GM18870 (cell line): ENCODE data around the gene CUL7.
"Not testable (repeated sequence)": the region's sequence is repeated elsewhere in the genome, so short reads cannot be mapped to it uniquely, and the experiment has no call there.

Source experiments
- ATAC-seq: cut with Tn5 transposase; IDR thresholded peaks from one replicate; pipeline ENCODE4 v1.9.1; 2021; ENCODE audit warnings: moderate library complexity; ENCODE audit not compliant: unreplicated experiment

CUL7 gene

DNA sequence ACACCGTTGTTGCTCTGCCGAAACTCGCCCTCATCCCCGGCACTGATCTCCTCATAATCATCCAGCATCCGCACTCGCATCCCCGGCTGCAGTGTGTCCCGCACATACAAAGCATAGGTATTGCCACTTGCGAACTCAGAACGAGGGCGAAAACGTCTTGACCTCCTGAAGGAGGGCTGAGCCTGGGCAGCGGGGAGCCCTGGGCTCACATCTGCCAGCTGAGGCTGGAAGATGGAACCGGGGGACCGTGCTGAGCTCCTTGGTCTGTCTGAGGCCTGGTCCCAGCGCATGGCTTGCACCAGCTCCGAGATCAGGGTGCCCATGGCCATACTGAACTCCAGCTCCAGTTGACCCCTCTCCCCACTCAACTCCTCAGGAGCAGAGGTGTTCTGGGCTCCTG lies 2.7 kb downstream of the CUL7 start:
- no peak for ATAC-seq

DNA sequence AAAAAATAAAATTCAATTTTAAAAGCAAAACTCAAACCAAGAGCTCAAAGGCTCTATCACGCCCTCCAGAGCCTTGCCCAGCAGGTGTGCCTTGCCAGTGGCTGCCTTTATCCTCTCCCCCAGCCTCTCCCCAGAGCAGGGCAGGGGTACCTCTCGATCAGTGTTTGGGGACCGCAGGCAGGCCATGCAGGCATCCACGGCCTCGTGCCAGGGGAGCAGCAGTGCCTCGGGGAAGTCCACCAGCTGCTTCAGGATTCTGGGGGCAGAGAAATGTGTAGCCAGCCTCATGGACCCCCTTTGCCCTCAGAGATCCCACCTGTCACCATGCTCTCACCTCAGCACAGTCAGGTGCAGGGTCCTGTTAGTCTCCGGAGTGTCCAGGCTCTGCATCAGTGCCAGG lies 5.7 kb downstream of the CUL7 start:
- no peak for ATAC-seq

DNA sequence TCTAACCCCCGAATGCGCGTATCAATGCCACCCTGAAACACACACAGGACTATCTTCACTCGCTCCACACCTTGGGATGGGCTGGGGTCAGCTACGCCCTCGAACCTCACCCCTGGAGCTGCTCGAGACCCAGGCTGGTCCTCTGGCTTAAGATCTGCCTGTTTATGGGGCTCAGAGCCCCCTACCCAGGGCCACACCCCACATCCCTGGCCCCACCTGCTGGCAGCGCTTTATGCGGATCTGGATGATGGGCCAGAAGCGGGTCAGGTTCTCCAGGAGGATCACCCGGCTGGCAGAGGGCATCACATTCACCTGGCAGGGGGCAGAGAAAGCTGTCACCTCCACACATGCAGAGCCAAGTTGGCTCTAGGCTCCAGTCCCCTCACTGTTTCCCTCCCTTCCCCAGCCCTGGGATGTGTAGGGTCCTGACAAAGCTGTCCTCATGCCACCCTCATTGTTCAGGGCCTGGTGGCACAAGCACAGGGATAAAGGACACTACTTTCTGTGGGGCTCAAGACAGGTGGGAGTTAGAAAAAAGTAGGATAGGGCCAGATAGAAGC lies 8.2 kb downstream of the CUL7 start:
- ATAC-seq: no peak

DNA sequence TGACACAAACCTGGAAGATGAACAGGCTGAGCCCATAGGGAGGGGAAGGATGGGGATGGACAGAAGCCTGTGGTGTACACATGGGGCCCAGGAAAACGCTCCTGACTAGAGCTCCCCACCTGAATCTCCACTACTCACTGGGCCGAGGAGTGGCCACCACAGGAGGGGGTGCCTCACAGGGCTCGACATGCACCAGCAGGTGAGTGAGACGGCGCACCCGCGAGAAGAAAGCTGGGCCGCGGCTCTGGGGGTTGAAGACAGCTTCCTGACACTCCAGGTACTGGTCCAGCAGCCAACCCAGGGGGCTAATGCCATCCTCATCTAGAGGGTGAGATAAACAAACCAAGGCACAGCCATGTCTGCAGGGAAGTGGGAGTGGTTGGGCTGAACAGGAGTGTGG lies 10.3 kb downstream of the CUL7 start:
- ATAC-seq: no peak

DNA sequence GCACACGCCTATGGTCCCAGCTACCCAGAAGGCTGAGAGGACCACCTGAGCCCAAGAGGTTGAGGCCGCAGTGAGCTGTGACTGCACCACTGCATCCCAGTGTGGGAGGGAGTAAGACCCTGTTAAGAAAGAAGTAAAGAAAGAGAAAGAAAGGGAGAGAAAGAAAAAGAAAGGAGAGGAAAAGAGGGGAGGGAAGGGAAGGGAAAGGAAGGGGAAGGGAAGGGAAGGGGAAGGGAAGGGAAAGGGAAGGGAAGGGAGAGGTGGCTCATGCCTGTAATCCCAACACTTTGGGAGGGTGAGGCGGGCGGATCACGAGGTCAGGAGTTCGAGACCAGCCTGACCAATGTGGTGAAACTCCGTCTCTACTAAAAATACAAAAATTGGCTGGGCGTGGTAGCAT lies 12.2 kb downstream of the CUL7 start:
- ATAC-seq: not testable (repeated sequence)

DNA sequence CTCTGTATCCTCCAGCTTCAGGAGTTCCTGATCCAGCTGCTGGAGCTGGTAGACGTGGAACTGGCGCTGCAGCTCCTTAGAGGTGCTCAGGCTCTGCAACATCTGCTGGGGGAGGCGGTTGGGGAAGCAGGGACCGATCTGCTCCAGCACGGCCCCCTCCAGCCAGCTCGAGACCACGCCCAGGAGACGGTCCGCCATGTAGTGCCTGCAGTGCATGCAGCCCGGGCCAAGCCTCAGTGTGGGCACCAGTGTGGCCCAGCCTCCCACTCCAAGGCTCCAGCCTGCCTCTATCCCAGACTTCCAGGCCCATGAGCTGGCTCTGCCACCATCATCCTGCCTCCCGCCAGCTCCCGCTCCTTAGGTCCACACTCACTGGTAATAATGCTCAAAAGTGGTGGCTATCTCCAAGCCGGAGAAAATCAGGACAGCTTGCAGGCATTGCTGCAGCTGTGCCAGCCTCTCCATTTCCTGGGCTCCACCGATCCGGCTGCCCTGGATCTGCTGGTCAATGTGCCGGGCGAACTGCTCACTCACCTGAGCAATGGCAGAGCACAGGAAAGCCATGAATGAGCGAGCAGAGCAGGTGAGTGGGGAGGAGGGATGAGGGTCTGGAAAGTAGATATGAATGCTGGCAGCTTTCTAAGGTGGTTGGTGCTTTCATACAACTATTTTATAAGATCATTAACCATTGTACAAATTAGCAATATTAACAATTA lies 13.0 kb downstream of the CUL7 start:
- no peak for ATAC-seq

DNA sequence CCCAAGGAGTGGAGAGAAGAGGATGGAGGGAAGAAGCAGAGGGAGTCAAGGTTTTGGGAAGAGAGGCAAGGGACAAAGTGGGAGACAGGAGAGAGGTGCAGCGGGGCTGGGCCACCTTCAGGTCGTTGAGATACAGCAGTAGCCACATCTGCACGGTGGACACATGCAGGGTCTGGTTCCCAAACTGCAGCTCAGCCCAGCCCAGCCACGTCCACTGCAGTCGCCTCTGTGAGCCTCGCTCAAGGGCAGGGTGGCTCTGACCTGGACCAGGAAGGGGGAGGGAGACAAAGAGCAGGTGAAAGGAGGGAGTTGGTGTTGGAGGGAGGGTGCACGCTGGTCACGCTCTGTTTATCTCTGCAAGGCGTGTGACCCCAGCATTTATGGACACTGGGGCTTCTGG lies 14.9 kb downstream of the CUL7 start:
- ATAC-seq: no peak

DNA sequence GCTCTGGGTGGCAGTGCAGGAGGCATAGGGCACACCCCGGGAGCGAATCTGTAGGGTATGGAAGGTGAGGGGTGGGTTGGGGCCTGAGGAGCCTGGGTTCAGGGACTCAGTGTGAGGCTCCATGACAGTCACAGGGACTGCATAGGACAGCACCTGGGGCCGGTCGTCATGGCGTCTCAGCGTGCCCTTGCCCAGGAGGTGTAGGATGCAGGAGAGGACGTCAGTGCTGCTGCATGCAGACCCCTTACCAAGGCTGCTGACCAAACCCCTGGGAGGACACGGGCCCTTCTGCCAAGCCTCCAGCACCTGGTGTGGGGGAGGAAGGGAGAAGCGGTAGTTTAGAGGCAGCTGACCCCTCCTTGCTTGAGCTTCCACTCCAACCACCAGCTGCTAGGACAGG lies 15.9 kb downstream of the CUL7 start:
- no peak for ATAC-seq

DNA sequence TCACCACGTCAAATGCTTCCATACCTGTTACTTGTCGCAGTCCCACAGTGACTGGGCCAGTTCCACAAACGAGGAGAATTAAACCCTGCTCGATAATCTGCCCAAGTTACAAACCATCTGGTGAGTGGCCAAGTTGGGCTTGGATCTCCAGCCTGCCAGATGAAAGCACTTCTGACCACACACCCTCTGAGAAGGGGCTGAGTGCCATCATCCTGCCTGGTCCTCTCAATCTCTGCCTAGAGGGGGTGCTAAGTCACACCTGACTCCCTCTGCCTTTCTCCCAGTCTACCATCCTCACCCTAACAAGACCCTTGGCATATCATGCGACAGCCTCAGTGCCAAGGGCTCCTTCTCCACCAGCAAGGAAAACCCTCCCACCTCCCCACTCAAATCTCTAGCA lies 16.5 kb downstream of the CUL7 start:
- ATAC-seq: no peak

DNA sequence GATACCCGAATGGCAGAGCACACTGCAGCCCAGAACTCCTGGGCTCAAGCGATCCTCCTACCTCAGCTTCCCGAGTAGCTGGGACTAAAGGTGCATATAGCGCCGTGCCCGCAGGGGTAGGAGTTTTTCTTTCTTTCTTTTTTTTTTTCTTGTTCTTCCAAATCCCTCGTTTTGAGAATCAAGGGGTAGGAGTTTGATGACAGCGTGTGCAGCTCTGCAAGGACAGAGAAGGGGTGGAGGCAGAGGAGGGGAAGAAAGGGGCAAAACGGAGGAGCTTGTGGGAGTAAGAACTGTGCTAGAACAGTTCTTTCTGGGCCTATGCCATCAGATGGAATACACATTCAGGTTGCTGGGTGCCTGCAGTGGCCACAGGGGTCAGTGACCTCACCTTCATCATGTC lies 16.9 kb downstream of the CUL7 start:
- no peak for ATAC-seq

DNA sequence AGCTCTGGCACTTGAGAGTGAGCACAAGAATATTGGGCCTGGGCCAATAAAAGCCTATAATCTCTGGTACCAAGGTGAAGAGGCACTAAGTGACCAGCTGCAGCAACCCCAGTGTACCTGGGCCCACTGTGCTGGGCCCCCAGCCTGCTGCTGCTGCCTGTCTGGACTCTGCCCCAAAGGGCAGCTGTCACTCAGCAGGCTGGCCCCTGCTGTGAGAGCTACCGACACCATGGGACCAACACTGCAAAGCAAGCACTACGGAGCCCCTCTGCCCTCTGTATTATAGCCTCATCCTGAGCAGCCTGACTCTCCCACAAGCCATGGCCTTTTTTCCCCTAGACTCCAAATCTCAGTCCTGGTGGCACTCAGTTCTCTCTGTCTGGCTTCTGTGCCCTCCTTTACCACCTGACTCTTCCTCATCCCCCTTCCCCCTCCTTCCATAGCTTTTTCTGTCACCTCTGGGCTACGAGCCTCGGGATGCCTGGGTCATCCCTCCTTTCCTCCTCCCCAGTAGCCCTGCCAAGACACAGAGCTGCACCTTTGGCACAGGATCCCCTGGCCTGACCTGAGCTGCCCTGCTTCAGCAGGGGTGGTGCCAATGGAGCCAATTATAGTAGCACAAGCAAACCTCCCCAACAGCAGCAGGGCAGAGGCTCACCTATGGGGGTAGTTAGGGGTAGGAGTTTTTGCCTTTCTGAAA lies 18.0 kb downstream of the CUL7 start:
- no peak for ATAC-seq

DNA sequence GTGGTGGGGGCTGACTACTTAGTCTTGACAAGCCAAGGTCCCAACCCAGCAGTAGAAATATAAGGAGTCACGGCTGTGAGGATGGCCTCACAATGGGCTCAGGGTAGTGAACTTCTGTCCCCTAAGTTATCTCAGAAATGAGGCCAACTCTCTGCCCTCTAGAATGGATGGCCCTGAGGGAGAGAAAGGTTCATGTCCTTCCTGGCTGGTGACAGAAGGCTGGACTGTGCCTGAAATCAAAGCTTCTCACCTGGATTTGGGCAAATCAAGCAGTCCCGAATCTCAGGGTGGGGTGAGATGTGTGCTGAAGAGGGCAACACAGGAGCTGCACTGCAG lies 19.5 kb downstream of the CUL7 start:
- no peak for ATAC-seq

DNA sequence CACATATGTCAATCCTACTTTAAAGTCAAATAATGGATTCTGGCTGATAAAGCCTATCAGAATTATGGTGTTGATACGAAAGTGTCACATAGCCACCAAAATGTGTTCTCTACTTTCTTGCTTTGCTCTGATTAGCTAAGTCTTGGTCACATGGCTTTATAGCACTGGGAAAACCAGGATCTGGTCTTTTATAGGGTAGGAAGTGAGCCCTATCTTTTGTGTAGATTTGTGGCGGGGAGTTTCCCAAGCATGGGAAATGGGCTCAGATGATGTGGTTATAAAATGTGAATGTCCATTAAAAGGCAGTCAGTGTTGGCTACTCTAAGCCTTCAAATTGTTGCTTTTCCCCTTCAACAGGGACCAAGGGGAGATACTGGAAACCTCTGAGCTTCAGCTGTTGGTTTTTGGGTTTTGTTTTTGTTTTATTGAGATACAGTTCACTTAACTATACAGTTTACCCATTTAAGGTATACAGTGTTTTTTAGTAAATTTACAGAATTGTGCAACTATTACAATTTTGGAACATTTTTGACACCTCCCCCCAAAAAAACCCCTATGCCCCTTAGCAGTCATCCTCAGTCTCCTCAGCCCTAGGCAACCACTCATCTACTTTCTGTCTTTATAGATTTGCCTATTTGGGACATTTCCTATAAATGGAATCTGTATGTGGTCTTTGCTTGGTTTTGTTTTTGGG lies 20.0 kb downstream of the CUL7 start:
- no peak for ATAC-seq

DNA sequence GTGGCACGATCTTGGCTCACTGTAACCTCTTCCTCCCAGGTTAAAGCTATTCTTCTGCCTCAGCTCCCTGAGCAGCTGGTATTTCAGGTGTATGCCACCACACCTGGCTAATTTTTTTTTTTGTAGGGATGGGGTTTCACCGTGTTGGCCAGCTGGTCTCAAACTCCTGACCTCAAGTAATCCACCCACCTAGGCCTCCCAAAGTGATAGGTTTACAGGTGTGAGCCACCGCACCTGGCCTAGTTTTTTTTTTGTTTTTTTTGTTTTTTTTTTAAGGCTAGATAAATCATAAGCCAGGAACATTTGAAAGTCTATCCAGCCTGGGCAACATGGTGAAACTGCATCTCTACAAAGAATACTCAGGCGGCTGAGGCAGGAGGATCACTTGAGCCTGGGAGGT lies 21.3 kb downstream of the CUL7 start:
- no peak for ATAC-seq

DNA sequence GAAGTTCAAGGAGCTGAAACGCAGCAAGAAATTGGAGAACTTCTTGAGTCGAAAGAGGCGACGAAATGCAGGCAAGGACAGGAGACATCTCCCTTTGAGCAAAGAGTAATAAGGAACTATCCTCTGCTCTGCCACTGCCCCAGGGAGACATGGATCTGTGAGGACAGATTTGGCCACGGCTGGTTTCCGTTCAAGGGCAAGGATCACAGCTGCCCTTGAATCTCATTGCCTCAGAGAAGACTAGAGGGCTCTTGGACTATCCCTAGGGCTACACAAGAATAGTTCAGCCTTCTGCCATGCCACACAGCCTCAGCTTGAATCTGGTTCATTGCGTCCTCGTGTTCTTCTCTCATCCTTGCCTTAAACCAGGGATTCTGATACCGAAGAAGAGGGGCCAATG lies 24.5 kb downstream of the CUL7 start:
- ATAC-seq: no peak

DNA sequence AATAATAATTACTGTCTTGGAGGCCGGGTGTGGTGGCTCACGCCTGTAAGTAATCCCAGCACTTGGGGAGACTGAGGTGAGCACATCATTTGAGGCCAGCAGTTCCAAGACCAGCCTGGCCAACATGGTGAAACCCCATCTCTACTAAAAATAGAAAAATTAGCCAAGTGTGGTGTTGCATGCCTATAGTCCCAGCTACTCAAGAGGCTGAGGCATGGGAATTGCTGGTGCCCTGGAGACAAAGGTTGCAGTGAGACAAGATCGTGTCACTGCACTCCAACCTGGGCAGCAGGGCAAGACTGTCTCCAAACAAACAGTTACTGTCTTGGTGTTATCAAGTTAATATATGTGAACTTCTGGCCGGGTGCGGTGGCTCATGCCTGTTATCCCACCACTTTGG lies 27.3 kb downstream of the CUL7 start:
- no peak for ATAC-seq

DNA sequence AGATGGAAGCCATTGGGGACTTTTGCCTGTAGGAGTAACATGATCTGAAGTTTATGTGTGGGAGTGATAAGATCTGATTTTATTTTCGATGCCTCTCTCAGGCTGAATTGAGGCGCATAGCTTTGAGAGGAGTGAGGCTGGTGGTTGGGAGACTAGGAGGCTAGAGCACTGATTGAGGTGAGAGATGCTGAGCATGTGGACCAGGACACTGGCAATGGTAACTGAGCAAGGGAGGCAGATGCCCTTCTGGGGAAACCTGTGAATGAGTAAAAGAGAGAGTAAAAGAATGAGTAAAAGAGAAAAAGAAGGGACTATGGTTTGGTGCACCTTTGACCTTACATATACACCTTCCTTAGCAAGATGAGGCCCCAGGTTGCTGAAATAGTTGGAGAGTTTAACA lies 29.2 kb downstream of the CUL7 start:
- ATAC-seq: no peak

DNA sequence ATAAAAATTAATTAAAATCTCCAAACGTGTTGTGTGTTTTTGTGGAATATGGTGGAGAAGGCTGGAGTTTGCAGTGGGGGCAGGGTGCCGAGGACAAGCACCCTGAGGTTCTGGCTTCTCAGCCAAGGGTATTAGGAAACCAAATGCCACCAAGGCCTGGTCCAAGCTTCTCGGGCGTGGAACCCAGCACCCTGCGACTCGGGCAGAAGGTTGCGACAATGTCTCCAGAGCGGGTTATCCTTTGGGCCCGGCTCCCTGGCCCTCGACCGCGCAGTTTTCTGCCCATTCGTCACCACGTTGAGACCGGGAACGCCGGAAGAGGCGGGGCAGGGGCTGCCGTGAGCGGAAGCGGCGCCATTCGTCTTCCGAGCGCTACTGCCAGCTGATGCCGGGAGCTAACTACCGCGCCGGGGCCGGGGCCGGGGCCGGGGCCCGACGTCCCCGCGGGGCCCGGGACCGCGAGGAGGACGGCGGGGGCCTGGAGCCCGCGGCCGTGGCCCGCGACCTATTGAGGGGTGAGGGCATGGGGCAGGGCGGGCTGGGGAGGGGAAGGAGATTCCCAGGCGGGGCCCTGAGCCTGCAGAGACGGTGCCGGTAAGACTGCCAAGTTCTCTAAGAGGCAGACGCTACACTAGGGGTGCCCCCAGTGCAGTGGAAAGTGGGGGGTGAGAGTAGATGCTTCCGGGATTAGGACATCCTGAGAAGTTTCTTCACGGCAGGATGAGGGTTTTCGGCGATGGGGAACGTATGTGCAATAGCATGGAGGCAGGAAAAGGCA lies 32.2 kb downstream of the CUL7 start, which contains the start of gene RRP36:
Gene RRP36, plus strand, starts transcription at position 354 of the 778 bp plus-strand sequence. Its CDS starts 32 bp downstream, at position 386.
- ATAC-seq: no peak

DNA sequence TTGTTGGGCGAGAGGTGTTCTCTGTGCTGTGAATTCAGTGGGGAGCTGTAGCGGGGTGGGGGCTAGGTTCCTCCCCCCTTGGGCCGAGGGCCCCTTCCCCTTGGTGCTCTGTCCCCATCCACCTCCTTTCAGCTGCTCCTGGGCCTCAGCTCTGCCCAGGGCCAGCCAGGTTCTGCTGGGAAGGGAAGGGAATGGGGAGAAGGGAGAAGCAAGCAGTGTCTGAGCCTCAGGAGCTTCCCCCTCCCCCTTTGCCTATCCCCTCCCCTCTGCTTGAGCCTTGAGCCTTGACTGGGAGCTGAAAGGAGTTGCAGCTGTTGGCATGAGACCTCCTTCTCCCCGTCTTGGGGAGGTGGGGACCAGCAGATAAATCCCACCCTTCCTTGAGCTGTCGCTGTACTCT lies 32.8 kb downstream of the CUL7 start:
- ATAC-seq: no peak

DNA sequence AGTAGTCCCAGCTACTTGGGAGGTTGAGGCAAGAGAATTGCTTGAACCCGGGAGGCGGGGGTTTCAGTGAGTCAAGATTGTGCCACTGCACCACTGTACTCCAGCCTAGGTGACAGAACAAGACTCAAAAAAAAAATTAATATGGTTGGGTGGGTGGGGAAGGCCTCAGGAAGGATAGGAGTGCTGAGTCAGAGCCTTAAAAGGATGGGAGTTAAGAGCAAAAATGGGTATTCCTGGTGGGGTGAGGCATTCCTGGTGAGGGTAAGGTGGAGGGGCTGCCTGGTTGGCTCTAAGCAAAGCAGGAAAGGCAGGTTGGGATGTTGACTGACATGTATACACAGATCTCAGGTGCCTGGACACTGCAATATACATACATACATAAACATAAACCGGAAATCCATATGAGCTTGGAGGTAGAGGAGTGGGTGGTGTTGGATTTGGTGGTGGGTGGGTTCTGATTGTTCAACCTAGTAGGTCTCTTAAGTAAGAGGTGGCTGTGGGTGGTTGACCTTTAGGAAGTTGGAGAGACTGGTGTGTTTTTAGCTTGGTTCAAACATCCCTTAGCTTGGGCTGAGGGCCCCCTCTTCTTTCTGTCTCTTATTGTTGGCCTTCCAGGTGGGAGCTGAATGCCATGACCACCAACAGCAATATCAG lies 33.5 kb downstream of the CUL7 start:
- ATAC-seq: no peak

DNA sequence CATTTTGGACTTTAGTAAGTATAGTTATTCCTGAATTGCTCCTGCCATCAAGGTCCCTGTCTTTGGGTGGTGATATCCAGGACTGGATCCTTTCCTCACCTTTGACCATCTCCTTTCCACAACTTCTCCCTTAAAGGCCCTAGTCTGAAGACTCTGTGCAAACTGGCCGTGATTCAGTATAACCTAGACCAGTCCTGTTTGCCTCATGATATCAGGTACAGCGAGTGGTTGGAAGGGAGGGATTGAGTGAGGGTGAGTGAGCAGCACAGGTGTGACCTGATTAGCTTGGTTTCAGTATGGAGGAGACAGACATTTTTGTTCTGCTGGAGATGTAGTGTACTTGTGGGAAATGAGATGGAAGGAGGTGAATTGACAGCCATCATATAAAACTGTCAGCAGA lies 34.5 kb downstream of the CUL7 start:
- ATAC-seq: no peak
